Cardiac muscle cell (in vitro differentiated cells and primary cell): ENCODE measurements around the gene PTGR1. TPM values are rescaled to one million over a fixed set of nuclear protein-coding genes. Genes with fewer than 3 reads are reported as not detected.

ENCODE experiments used
- DNase-seq, 2 donors: peaks; one replicate each; pipeline versions ENCODE4 v3.0.0 to v3.0.0-alpha.2; 2010 to 2017; ENCODE audit warnings: low read depth in 1 of 2, low spot score in 1 of 2
- H3K27ac ChIP-seq: fragments of 200-600 bp; sonication (generic); 2 replicates; pipeline ENCODE4 v1.5.1; 2016
- H3K27me3 ChIP-seq: fragments of 200-600 bp; sonication (generic); 2 replicates; pipeline ENCODE4 v1.6.0; 2016; ENCODE audit warnings: control low read depth
- H3K36me3 ChIP-seq: fragments of 200-600 bp; sonication (generic); 2 replicates; pipeline ENCODE4 v1.5.1; 2016; ENCODE audit warnings: control low read depth
- H3K4me1 ChIP-seq: fragments of 200-600 bp; sonication (generic); 2 replicates; pipeline ENCODE4 v1.8.1; 2017; ENCODE audit warnings: low read depth, mild to moderate bottlenecking, mixed run types
- H3K4me3 ChIP-seq: fragments of 200-600 bp; sonication (generic); 2 replicates; pipeline ENCODE4 v1.5.1; 2016; ENCODE audit warnings: mild to moderate bottlenecking
- H3K9me3 ChIP-seq: fragments of 200-600 bp; sonication (generic); 2 replicates; pipeline ENCODE4 v1.5.1; 2017; ENCODE audit warnings: low read depth, mild to moderate bottlenecking, control low read depth
- polyA plus RNA-seq: library from polyadenylated mRNA; unstranded; fragments of >200 nt; fragmentation: Nextera tagmentation; extraction: Ambion mirVana; gene quantifications from 2 replicates; pipeline ENCODE4 v1.2.1, GENCODE V29; 2016
- total RNA-seq: library from RNA; depleted of rRNA; stranded (reverse); fragments of >200 nt; gene quantifications from 2 replicates; pipeline ENCODE4 v1.2.3, GENCODE V29; 2016
- TF ChIP-seq, protein P1 (sequence below): IDR thresholded peaks from 2 replicates; pipeline ENCODE4 v1.5.1; 2012; ENCODE audit warnings: low read depth, mild to moderate bottlenecking, low read length

PTGR1 gene
- total and polyA plus RNA-seq, 2 experiments from 2014 or later = 65.6 to 98.3 TPM

DNA sequence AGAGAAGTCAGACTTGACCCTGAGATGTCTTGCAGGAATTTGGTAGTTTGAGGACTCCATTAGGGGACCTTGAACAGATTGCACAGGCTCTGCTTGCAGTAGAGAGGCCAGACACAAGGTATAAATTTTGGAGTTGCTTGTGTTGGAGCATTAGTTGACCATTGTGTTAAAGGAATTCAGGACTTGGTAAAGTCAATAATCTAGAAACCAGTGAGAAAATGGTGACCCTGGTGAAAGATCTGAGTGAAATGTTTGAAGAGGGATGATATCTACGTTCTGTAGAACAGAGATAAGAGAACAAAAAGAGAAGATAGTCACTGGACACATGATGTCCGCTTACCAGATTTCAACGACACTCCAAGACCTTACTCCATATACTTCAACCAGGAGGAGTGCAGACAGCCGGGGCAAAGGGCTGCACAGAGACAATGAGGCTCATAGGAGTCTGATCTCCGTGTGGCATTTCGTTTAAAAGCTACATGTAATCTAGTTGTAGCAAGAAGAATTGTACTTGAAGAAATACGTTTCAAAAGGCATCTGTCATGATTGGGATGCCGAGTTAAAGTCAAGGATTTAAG is 44.8 kb upstream of the PTGR1 start:
- H3K9me3 ChIP-seq = no peaks in the 10 kb centered on the region
- no peak overlapping the region for H3K27ac ChIP-seq
- TF ChIP-seq, protein P1, sequence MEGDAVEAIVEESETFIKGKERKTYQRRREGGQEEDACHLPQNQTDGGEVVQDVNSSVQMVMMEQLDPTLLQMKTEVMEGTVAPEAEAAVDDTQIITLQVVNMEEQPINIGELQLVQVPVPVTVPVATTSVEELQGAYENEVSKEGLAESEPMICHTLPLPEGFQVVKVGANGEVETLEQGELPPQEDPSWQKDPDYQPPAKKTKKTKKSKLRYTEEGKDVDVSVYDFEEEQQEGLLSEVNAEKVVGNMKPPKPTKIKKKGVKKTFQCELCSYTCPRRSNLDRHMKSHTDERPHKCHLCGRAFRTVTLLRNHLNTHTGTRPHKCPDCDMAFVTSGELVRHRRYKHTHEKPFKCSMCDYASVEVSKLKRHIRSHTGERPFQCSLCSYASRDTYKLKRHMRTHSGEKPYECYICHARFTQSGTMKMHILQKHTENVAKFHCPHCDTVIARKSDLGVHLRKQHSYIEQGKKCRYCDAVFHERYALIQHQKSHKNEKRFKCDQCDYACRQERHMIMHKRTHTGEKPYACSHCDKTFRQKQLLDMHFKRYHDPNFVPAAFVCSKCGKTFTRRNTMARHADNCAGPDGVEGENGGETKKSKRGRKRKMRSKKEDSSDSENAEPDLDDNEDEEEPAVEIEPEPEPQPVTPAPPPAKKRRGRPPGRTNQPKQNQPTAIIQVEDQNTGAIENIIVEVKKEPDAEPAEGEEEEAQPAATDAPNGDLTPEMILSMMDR = no peak
- no peak overlapping the region for H3K4me3 ChIP-seq
- H3K27me3 ChIP-seq = no peaks in the 10 kb centered on the region
- no peak for DNase-seq
- no peaks in the 10 kb centered on the region for H3K4me1 ChIP-seq
- H3K36me3 ChIP-seq = peaks cover 1% of the 10 kb centered on the region

DNA sequence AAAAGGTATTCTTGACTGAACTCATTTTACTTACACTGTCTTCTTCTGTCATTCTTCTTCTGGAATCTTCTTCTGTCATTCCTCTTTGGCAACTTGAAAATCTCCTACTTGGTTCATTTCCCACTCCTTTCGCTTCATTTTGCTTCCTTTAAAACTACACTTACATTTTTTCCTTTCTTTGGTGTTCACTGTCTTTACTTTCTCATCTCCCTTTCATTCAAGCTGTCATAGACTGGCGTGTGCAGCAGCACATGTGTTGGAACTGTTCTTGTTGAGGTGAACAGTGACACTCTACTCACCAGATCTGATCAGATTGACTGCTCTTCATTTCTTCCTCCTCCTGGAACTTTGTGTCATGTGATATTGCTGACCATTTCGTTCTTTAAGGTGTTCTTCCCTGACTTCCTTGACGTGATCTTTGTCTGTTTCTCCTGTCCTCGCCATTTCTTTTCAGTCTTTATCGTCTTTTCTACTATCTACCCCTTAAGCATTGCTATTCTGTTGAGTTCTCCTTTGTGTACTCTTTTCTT is 38.0 kb upstream of the PTGR1 start:
- H3K27ac ChIP-seq = no peak overlapping the region
- H3K4me3 ChIP-seq = no peak overlapping the region
- H3K4me1 ChIP-seq = peaks cover 28% of the 10 kb centered on the region
- no peaks in the 10 kb centered on the region for H3K9me3 ChIP-seq
- DNase-seq = no peak
- no peaks in the 10 kb centered on the region for H3K36me3 ChIP-seq
- TF ChIP-seq, protein P1 = no peak
- peaks cover 8% of the 10 kb centered on the region for H3K27me3 ChIP-seq

DNA sequence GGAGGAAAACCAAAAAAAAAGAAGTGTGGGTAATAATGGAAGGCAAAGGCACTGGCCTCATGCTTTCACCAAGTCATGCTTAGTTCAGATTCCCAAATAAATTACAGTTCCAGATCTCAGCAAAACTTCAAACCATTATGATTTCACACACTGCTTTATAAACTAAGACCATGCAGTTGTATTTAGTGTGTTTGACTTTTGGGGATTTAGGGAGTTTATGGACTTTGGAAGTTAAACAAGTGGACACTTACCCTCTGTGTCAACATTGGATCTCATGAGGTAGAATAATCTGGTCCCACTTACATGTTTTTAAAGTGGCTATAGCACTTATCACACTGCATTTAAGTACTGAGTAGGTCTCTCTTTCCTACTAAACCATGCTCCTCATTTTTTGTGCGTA is 35.4 kb upstream of the PTGR1 start:
- no peaks in the 10 kb centered on the region for H3K36me3 ChIP-seq
- H3K9me3 ChIP-seq = no peaks in the 10 kb centered on the region
- TF ChIP-seq, protein P1 = no peak
- H3K4me3 ChIP-seq = no peak overlapping the region
- H3K4me1 ChIP-seq = peaks cover 33% of the 10 kb centered on the region
- peaks cover 8% of the 10 kb centered on the region for H3K27me3 ChIP-seq
- DNase-seq = no peak
- no peak overlapping the region for H3K27ac ChIP-seq

DNA sequence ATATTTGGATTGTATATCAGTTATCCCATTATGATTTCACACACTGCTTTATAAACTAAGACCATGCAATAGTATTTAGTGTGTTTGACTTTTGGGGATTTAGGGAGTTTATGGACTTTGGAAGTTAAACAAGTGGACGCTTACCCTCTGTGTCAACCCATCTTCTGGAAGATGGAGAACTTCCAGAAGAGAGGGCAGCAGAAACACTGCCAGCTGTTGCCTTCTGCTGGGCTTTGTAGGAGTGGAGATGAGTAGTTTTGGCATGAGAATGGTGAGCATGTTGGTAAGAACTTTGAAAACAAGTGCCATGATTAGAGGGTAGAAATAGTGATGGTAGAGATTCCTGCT is 33.9 kb upstream of the PTGR1 start:
- H3K4me3 ChIP-seq = no peak overlapping the region
- H3K27me3 ChIP-seq = peaks cover 8% of the 10 kb centered on the region
- H3K9me3 ChIP-seq = no peaks in the 10 kb centered on the region
- peaks cover 33% of the 10 kb centered on the region for H3K4me1 ChIP-seq
- TF ChIP-seq, protein P1 = no peak
- no peak overlapping the region for H3K27ac ChIP-seq
- no peak for DNase-seq
- H3K36me3 ChIP-seq = no peaks in the 10 kb centered on the region

DNA sequence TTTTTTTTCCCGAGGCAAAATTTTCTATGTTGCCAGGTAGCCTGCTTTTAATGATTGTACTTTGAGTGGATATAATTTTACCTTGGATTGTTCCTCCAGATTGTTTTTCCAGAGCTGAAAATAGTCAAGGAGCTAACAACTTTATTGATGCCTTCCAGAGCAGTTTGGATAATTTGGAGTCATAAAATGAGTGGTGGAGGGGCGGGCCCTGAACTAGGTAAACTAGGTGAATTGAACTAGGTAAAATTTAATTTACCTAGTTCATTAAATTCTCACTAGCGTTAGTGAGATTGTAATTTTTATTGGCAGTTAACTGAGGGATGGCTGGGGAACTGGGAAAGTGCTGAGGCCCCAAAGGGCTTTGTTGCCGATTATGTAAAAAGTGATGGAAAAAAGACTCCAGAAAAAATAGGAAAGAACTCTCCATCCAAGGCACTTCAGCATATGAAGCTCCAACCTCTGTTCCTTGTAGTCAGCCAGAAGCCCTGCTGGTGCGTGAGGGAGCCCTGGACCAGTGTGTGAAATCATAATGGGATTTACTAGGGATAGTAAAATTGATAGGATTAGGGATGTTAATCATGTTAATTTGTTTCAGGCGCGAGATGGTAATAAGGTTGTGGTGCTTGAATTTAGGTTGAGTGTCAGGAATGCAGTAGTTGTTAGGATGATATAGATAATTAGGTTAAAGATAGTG is 33.4 kb upstream of the PTGR1 start:
- no peak for DNase-seq
- H3K4me1 ChIP-seq = peaks cover 33% of the 10 kb centered on the region
- no peaks in the 10 kb centered on the region for H3K9me3 ChIP-seq
- peak overlapping the region; percentile 82 for H3K4me3 ChIP-seq
- TF ChIP-seq, protein P1 = no peak
- H3K27me3 ChIP-seq = peaks cover 8% of the 10 kb centered on the region
- H3K27ac ChIP-seq = no peak overlapping the region
- no peaks in the 10 kb centered on the region for H3K36me3 ChIP-seq
